ENCODE measurements around the gene TNIK.

- TF ChIP-seq, protein P1, sequence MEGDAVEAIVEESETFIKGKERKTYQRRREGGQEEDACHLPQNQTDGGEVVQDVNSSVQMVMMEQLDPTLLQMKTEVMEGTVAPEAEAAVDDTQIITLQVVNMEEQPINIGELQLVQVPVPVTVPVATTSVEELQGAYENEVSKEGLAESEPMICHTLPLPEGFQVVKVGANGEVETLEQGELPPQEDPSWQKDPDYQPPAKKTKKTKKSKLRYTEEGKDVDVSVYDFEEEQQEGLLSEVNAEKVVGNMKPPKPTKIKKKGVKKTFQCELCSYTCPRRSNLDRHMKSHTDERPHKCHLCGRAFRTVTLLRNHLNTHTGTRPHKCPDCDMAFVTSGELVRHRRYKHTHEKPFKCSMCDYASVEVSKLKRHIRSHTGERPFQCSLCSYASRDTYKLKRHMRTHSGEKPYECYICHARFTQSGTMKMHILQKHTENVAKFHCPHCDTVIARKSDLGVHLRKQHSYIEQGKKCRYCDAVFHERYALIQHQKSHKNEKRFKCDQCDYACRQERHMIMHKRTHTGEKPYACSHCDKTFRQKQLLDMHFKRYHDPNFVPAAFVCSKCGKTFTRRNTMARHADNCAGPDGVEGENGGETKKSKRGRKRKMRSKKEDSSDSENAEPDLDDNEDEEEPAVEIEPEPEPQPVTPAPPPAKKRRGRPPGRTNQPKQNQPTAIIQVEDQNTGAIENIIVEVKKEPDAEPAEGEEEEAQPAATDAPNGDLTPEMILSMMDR (IDR thresholded peaks at IDR 0.05), result no peak
- TF ChIP-seq EP300 (IDR thresholded peaks at IDR 0.05) (no peak), POLR2A (IDR thresholded peaks at IDR 0.05) (no peak), POLR2AphosphoS5 (IDR thresholded peaks at IDR 0.05) (no peak)
Measured at GRCh38 chr3:171439996-171440395, 20.2 kb downstream of the TNIK start.

Data from stomach (tissue), 4 donors.